SK-N-SH treated with all-trans-retinoic acid at 6 μM for 48 hours (cell line): Measurements from ENCODE around the gene GSS.

Experiments used
- ATAC-seq: fragments of 200-7000 bp; cut with Tn5 transposase; 3 replicates; pipeline ENCODE4 v1.9.1; 2020; ENCODE audit warnings: mild to moderate bottlenecking, moderate library complexity
- ARNTL ChIP-seq: fragments of 450-650 bp; formaldehyde crosslinking; IDR thresholded peaks from 2 replicates; pipeline ENCODE4 v1.5.0; 2020; ENCODE audit warnings: low read depth, mild to moderate bottlenecking, moderate library complexity, borderline replicate concordance
- BACH2 ChIP-seq: fragments of 250-450 bp; sonication (Bioruptor Pico); IDR thresholded peaks from 2 replicates; pipeline ENCODE4 v1.9.0; 2021; ENCODE audit warnings: mild to moderate bottlenecking, borderline replicate concordance
- CSDC2 ChIP-seq: fragments of 250-450 bp; sonication (Bioruptor Pico); IDR thresholded peaks from 2 replicates; pipeline ENCODE4 v1.5.0; 2020; ENCODE audit warnings: mild to moderate bottlenecking, moderate library complexity
- ESRRG ChIP-seq: fragments of 250-450 bp; sonication (Bioruptor Pico); IDR thresholded peaks from 2 replicates; pipeline ENCODE4 v1.6.1; 2021; ENCODE audit warnings: mild to moderate bottlenecking
- GLIS3 ChIP-seq: fragments of 250-450 bp; sonication (Bioruptor Pico); IDR thresholded peaks from 2 replicates; pipeline ENCODE4 v1.5.0; 2020; ENCODE audit warnings: mild to moderate bottlenecking, moderate library complexity
- ISL1 ChIP-seq: fragments of 250-450 bp; sonication (Bioruptor Pico); IDR thresholded peaks from 2 replicates; pipeline ENCODE4 v2.1.2; 2022; ENCODE audit warnings: mild to moderate bottlenecking, moderate library complexity
- OSR1 ChIP-seq: fragments of 250-450 bp; sonication (Bioruptor Pico); IDR thresholded peaks from 2 replicates; pipeline ENCODE4 v1.8.0; 2022; ENCODE audit warnings: moderate library complexity, mild to moderate bottlenecking, inconsistent platforms
- POU6F1 ChIP-seq: fragments of 250-450 bp; sonication (Bioruptor Pico); IDR thresholded peaks from 2 replicates; pipeline ENCODE4 v1.8.0; 2021; ENCODE audit warnings: low read depth, mild to moderate bottlenecking, moderate library complexity, borderline replicate concordance
- PPARA ChIP-seq: fragments of 250-450 bp; sonication (Bioruptor Pico); IDR thresholded peaks from 2 replicates; pipeline ENCODE4 v1.5.0; 2020; ENCODE audit warnings: mild to moderate bottlenecking, borderline replicate concordance
- RARB ChIP-seq: fragments of 250-450 bp; sonication (Bioruptor Pico); IDR thresholded peaks from 2 replicates; pipeline ENCODE4 v1.8.0; 2021; ENCODE audit warnings: mild to moderate bottlenecking, moderate library complexity
- TOX ChIP-seq: fragments of 250-450 bp; sonication (Bioruptor Pico); IDR thresholded peaks from 2 replicates; pipeline ENCODE4 v1.8.0; 2021; ENCODE audit warnings: mild to moderate bottlenecking, moderate library complexity, borderline replicate concordance
- ZC3H10 ChIP-seq: fragments of 250-450 bp; sonication (Bioruptor Pico); IDR thresholded peaks from 2 replicates; pipeline ENCODE4 v1.5.1; 2021; ENCODE audit warnings: mild to moderate bottlenecking, moderate library complexity
- ZFP3 ChIP-seq: fragments of 250-450 bp; sonication (Bioruptor Pico); IDR thresholded peaks from 2 replicates; pipeline ENCODE4 v1.5.0; 2020; ENCODE audit warnings: mild to moderate bottlenecking, moderate library complexity
- ZFP30 ChIP-seq: fragments of 450-650 bp; formaldehyde crosslinking; IDR thresholded peaks from 2 replicates; pipeline ENCODE4 v1.5.0; 2022; ENCODE audit warnings: mild to moderate bottlenecking, moderate library complexity
- ZNF565 ChIP-seq: fragments of 450-650 bp; formaldehyde crosslinking; conservative IDR thresholded peaks from 2 replicates; pipeline ENCODE4 v1.5.0; 2020; ENCODE audit warnings: low read depth, mild to moderate bottlenecking, moderate library complexity
- ZNF70 ChIP-seq: fragments of 450-650 bp; formaldehyde crosslinking; IDR thresholded peaks from 2 replicates; pipeline ENCODE4 v1.5.0; 2020; ENCODE audit warnings: mild to moderate bottlenecking, moderate library complexity
- ZNF8 ChIP-seq: fragments of 450-650 bp; formaldehyde crosslinking; IDR thresholded peaks from 2 replicates; pipeline ENCODE4 v1.5.0; 2020; ENCODE audit warnings: mild to moderate bottlenecking, moderate library complexity
- TF ChIP-seq, protein P1 (sequence below): fragments of 250-450 bp; sonication (Bioruptor Pico); IDR thresholded peaks from 2 replicates; pipeline ENCODE4 v1.8.0; 2020; ENCODE audit warnings: mild to moderate bottlenecking, moderate library complexity, borderline replicate concordance
- TF ChIP-seq, protein P2 (sequence below): fragments of 250-450 bp; sonication (Bioruptor Pico); IDR thresholded peaks from 2 replicates; pipeline ENCODE4 v1.5.1; 2021; ENCODE audit warnings: mild to moderate bottlenecking, moderate library complexity
- TF ChIP-seq, protein P3 (sequence below): fragments of 250-450 bp; sonication (Bioruptor Pico); IDR thresholded peaks from 2 replicates; pipeline ENCODE4 v1.5.0; 2020; ENCODE audit warnings: mild to moderate bottlenecking, moderate library complexity
- TF ChIP-seq, protein P4 (sequence below): fragments of 250-450 bp; sonication (Bioruptor Pico); IDR thresholded peaks from 2 replicates; pipeline ENCODE4 v1.5.1; 2020; ENCODE audit warnings: low read depth, mild to moderate bottlenecking, moderate library complexity

Gene GSS

GRCh38 chr20:34892671-34893070 is 62.9 kb downstream of the GSS start (continued):
- TF ChIP-seq POU6F1 (CRISPR knock-in tag) (no peak), ZNF8 (CRISPR knock-in tag) (no peak), ZC3H10 (CRISPR knock-in tag) (no peak), ARNTL (no peak)
- TF ChIP-seq, protein P1, sequence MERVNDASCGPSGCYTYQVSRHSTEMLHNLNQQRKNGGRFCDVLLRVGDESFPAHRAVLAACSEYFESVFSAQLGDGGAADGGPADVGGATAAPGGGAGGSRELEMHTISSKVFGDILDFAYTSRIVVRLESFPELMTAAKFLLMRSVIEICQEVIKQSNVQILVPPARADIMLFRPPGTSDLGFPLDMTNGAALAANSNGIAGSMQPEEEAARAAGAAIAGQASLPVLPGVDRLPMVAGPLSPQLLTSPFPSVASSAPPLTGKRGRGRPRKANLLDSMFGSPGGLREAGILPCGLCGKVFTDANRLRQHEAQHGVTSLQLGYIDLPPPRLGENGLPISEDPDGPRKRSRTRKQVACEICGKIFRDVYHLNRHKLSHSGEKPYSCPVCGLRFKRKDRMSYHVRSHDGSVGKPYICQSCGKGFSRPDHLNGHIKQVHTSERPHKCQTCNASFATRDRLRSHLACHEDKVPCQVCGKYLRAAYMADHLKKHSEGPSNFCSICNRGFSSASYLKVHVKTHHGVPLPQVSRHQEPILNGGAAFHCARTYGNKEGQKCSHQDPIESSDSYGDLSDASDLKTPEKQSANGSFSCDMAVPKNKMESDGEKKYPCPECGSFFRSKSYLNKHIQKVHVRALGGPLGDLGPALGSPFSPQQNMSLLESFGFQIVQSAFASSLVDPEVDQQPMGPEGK = no peak

- no peak for TF ChIP-seq ZNF8 (CRISPR knock-in tag)
- TF ChIP-seq ZFP3 (CRISPR knock-in tag) = no peak
- TF ChIP-seq BACH2 (CRISPR knock-in tag) = no peak
- TF ChIP-seq ARNTL = no peak
- no peak for TF ChIP-seq ZFP30 (CRISPR knock-in tag)
- TF ChIP-seq RARB (CRISPR knock-in tag) = no peak
- no peak for ATAC-seq
These were observed 64.2 kb downstream of the GSS start for GRCh38 chr20:34891166-34892062.

GRCh38 chr20:34888468-34888867 is 67.1 kb downstream of the GSS start:
- ATAC-seq = no peak

GRCh38 chr20:34887023-34887422 is 68.6 kb downstream of the GSS start:
- ATAC-seq = no peak
- no peak for TF ChIP-seq ARNTL

More at GRCh38 chr20:34888468-34888867, 67.1 kb downstream of the GSS start:
- no peak for TF ChIP-seq ZNF8 (CRISPR knock-in tag)
- TF ChIP-seq RARB (CRISPR knock-in tag) = no peak
- TF ChIP-seq, protein P2, sequence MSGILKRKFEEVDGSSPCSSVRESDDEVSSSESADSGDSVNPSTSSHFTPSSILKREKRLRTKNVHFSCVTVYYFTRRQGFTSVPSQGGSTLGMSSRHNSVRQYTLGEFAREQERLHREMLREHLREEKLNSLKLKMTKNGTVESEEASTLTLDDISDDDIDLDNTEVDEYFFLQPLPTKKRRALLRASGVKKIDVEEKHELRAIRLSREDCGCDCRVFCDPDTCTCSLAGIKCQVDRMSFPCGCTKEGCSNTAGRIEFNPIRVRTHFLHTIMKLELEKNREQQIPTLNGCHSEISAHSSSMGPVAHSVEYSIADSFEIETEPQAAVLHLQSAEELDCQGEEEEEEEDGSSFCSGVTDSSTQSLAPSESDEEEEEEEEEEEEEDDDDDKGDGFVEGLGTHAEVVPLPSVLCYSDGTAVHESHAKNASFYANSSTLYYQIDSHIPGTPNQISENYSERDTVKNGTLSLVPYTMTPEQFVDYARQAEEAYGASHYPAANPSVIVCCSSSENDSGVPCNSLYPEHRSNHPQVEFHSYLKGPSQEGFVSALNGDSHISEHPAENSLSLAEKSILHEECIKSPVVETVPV (CRISPR knock-in tag) = no peak
- no peak for TF ChIP-seq ZNF565
- no peak for TF ChIP-seq ZC3H10 (CRISPR knock-in tag)
- no peak for TF ChIP-seq ESRRG (CRISPR knock-in tag)
- no peak for TF ChIP-seq GLIS3
- TF ChIP-seq, protein P3, sequence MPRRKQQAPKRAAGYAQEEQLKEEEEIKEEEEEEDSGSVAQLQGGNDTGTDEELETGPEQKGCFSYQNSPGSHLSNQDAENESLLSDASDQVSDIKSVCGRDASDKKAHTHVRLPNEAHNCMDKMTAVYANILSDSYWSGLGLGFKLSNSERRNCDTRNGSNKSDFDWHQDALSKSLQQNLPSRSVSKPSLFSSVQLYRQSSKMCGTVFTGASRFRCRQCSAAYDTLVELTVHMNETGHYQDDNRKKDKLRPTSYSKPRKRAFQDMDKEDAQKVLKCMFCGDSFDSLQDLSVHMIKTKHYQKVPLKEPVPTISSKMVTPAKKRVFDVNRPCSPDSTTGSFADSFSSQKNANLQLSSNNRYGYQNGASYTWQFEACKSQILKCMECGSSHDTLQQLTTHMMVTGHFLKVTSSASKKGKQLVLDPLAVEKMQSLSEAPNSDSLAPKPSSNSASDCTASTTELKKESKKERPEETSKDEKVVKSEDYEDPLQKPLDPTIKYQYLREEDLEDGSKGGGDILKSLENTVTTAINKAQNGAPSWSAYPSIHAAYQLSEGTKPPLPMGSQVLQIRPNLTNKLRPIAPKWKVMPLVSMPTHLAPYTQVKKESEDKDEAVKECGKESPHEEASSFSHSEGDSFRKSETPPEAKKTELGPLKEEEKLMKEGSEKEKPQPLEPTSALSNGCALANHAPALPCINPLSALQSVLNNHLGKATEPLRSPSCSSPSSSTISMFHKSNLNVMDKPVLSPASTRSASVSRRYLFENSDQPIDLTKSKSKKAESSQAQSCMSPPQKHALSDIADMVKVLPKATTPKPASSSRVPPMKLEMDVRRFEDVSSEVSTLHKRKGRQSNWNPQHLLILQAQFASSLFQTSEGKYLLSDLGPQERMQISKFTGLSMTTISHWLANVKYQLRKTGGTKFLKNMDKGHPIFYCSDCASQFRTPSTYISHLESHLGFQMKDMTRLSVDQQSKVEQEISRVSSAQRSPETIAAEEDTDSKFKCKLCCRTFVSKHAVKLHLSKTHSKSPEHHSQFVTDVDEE (CRISPR knock-in tag) = no peak
- no peak for TF ChIP-seq ZNF70 (CRISPR knock-in tag)
- TF ChIP-seq, protein P1 = no peak

DNA sequence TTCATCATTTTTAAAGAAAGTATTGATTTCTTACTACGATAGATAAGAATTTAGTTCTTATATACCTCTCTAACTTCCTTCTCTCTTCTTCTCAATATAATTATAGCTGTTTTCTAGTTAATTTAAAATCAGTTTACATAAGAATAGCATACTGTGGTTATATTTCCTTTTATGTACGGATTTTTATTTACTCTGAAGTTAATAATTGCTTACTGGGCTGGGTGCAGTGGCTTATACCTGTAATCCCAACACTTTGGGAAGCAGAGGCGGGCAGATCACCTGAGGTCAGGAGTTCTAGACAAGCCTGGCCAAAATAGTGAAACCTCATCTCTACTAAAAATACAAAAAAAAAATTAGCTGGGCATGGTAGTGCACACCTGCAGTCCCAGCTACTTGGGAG is 69.5 kb downstream of the GSS start:
- no peak for ATAC-seq
- no peak for TF ChIP-seq CSDC2
- TF ChIP-seq ESRRG (CRISPR knock-in tag) = no peak
- TF ChIP-seq, protein P4, sequence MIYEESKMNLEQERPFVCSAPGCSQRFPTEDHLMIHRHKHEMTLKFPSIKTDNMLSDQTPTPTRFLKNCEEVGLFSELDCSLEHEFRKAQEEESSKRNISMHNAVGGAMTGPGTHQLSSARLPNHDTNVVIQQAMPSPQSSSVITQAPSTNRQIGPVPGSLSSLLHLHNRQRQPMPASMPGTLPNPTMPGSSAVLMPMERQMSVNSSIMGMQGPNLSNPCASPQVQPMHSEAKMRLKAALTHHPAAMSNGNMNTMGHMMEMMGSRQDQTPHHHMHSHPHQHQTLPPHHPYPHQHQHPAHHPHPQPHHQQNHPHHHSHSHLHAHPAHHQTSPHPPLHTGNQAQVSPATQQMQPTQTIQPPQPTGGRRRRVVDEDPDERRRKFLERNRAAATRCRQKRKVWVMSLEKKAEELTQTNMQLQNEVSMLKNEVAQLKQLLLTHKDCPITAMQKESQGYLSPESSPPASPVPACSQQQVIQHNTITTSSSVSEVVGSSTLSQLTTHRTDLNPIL (CRISPR knock-in tag) = no peak
- no peak for TF ChIP-seq PPARA (CRISPR knock-in tag)
- no peak for TF ChIP-seq ZFP30 (CRISPR knock-in tag)
- TF ChIP-seq, protein P1 = no peak
- no peak for TF ChIP-seq ISL1 (CRISPR knock-in tag)
- no peak for TF ChIP-seq ZNF70 (CRISPR knock-in tag)
- TF ChIP-seq ZC3H10 (CRISPR knock-in tag) = no peak
- no peak for TF ChIP-seq OSR1 (CRISPR knock-in tag)
- TF ChIP-seq TOX (CRISPR knock-in tag) = no peak
- no peak for TF ChIP-seq RARB (CRISPR knock-in tag)
- TF ChIP-seq ARNTL = no peak
